ENCODE data around the gene TUBB4A.

Gene TUBB4A

GRCh38 chr19:6448045-6448444 lies 54.1 kb downstream of the TUBB4A start:
- no peak overlapping the region for H3K4me2 ChIP-seq (ENCODE audit: insufficient read depth, low read length)
- no peaks in the 10 kb centered on the region for H3K27me3 ChIP-seq (ENCODE audit: insufficient read depth, low read length, poor library complexity)
- no peaks in the 10 kb centered on the region for H3K79me2 ChIP-seq (ENCODE audit: insufficient read depth, low read length)
- no peak overlapping the region for H3K4me3 ChIP-seq (ENCODE audit: low read depth in 1 of 2, low read length in 2 of 2)
- TF ChIP-seq EZH2 (IDR thresholded peaks at IDR 0.05; ENCODE audit: borderline replicate concordance, low read depth, low read length, severe bottlenecking) (no peak), CTCF (IDR thresholded peaks at IDR 0.05; ENCODE audit: borderline replicate concordance, extremely low read depth, low read length, poor library complexity, severe bottlenecking) (no peak)
- H3K9me3 ChIP-seq (ENCODE audit: insufficient read depth, low read length, severe bottlenecking), result no peaks in the 10 kb centered on the region
- DNase-seq (no peak), ATAC-seq (ENCODE audit: insufficient read depth, low read depth) (no peak)
- no peaks in the 10 kb centered on the region for H4K20me1 ChIP-seq (ENCODE audit: insufficient read depth, low read length)
- H3K36me3 ChIP-seq (ENCODE audit: insufficient read depth, low read length), result peaks cover 11% of the 10 kb centered on the region; the same call in 1 of the 2 replicates
- H3K27ac ChIP-seq (ENCODE audit: low read length), result no peak overlapping the region
- H3K9ac ChIP-seq (ENCODE audit: low read depth, low read length), result no peak overlapping the region
- H3K4me1 ChIP-seq (ENCODE audit: insufficient read depth, low read length), result no peaks in the 10 kb centered on the region
- H2AFZ ChIP-seq (ENCODE audit: low read depth, low read length), result no peak overlapping the region

GRCh38 chr19:6446452-6446851 lies 55.7 kb downstream of the TUBB4A start:
- peaks cover 8% of the 10 kb centered on the region; the same call in 1 of the 2 replicates for H3K36me3 ChIP-seq (ENCODE audit: insufficient read depth, low read length)
- no peak overlapping the region for H3K9ac ChIP-seq (ENCODE audit: low read depth, low read length)
- no peak overlapping the region for H2AFZ ChIP-seq (ENCODE audit: low read depth, low read length)
- H4K20me1 ChIP-seq (ENCODE audit: insufficient read depth, low read length), result no peaks in the 10 kb centered on the region; the same call in 1 of the 2 replicates
- no peak overlapping the region for H3K4me3 ChIP-seq (ENCODE audit: low read depth in 1 of 2, low read length in 2 of 2)
- H3K27me3 ChIP-seq (ENCODE audit: insufficient read depth, low read length, poor library complexity), result no peaks in the 10 kb centered on the region
- ATAC-seq (ENCODE audit: insufficient read depth, low read depth) (no peak), DNase-seq (no peak)
- H3K4me2 ChIP-seq (ENCODE audit: insufficient read depth, low read length), result no peak overlapping the region
- no peaks in the 10 kb centered on the region for H3K79me2 ChIP-seq (ENCODE audit: insufficient read depth, low read length)
- no peaks in the 10 kb centered on the region for H3K9me3 ChIP-seq (ENCODE audit: insufficient read depth, low read length, severe bottlenecking)
- TF ChIP-seq EZH2 (IDR thresholded peaks at IDR 0.05; ENCODE audit: borderline replicate concordance, low read depth, low read length, severe bottlenecking), result no peak
- no peak for TF ChIP-seq CTCF (IDR thresholded peaks at IDR 0.05; ENCODE audit: borderline replicate concordance, extremely low read depth, low read length, poor library complexity, severe bottlenecking)
- no peaks in the 10 kb centered on the region for H3K4me1 ChIP-seq (ENCODE audit: insufficient read depth, low read length)
- no peak overlapping the region for H3K27ac ChIP-seq (ENCODE audit: low read length)

Data from DND-41 (cell line).